ENCODE results near the gene HACD2. TPM values are rescaled to one million over a fixed set of nuclear protein-coding genes. Genes with fewer than 3 reads are reported as not detected.

The HACD2 gene
- polyA plus RNA-seq, 1 of the 3 experiments (the other 2 are of a cell fraction) = 13.8 TPM

DNA sequence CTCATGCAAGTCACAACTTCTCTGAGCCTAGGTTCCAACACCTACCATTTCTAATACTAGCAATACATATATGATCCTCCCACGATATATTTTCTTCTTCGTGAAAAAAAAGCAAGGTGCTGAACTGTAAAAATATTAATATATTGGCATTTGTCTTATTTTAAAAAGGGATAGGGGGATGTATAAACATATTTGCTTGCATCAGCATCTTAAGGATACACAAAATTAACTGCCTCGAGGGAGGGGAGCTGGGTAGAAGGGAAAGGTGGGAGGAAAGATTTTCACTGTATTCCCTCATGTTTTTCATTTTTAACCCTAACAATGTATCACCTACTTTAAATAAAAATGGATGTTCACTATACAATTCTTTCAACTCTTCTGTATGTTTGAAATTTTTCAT is 1.3 kb downstream of the HACD2 start:
- no peak for DNase-seq
- CTCF ChIA-PET = interaction anchor here (0.7 to 4.3 kb wide), 6 partner anchors 13 to 554 kb away, joined by 3 to 29 read pairs (median 5); no protein-coding TSS in a partner anchor
- TF ChIP-seq GATA2 (CRISPR knock-in tag; IDR thresholded peaks at IDR 0.05) (no peak), MEF2A (IDR thresholded peaks at IDR 0.05; ENCODE audit: borderline replicate concordance, low read depth) (no peak), TCF12 (IDR thresholded peaks at IDR 0.05) (no peak), TAF1 (IDR thresholded peaks at IDR 0.05; ENCODE audit: borderline replicate concordance, low read depth, low read length) (no peak), GABPA (IDR thresholded peaks at IDR 0.05; ENCODE audit: low read depth) (no peak), CHD2 (IDR thresholded peaks at IDR 0.05; ENCODE audit: low read length, partially characterized antibody) (no peak), JUND (IDR thresholded peaks at IDR 0.05) (no peak), FOSL2 (IDR thresholded peaks at IDR 0.05; ENCODE audit: borderline replicate concordance, low read depth) (no peak), RFX5 (IDR thresholded peaks at IDR 0.05; ENCODE audit: low read length) (no peak), MXI1 (IDR thresholded peaks at IDR 0.05; ENCODE audit: low read depth, low read length) (no peak), POLR2AphosphoS5 (IDR thresholded peaks at IDR 0.05; ENCODE audit: low read depth, low read length) (no peak)
- TF ChIP-seq, protein P1, sequence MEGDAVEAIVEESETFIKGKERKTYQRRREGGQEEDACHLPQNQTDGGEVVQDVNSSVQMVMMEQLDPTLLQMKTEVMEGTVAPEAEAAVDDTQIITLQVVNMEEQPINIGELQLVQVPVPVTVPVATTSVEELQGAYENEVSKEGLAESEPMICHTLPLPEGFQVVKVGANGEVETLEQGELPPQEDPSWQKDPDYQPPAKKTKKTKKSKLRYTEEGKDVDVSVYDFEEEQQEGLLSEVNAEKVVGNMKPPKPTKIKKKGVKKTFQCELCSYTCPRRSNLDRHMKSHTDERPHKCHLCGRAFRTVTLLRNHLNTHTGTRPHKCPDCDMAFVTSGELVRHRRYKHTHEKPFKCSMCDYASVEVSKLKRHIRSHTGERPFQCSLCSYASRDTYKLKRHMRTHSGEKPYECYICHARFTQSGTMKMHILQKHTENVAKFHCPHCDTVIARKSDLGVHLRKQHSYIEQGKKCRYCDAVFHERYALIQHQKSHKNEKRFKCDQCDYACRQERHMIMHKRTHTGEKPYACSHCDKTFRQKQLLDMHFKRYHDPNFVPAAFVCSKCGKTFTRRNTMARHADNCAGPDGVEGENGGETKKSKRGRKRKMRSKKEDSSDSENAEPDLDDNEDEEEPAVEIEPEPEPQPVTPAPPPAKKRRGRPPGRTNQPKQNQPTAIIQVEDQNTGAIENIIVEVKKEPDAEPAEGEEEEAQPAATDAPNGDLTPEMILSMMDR (IDR thresholded peaks at IDR 0.05) = no peak
- Histone ChIP-seq H3K9ac (peak overlapping the region; percentile 87; the same call in 1 of the 2 replicates), H3K36me3 (replicated peaks in 1 of 2; ENCODE audit: control insufficient read depth in 1 of 2, insufficient read depth in 2 of 2, low read length in 1 of 2) (peaks cover 10 to 24% of the 10 kb centered on the region in 2 experiments), H3K9me3 (no peaks in the 10 kb centered on the region), H3K4me1 (ENCODE audit: control insufficient read depth in 1 of 2, insufficient read depth in 2 of 2, low read depth in 1 of 2, low read length in 1 of 2) (peaks cover 4 to 9% of the 10 kb centered on the region in 2 experiments; a peak in 3 of 4 replicates), H3K27ac (ENCODE audit: low read depth in 2 of 2, low read length in 1 of 2) (no peak overlapping the region), H2AFZ (ENCODE audit: low read depth) (peak overlapping the region; percentile 82; the same call in 1 of the 2 replicates), H3K4me2 (peak overlapping the region; percentile 79), H3K9me2 (no peaks in the 10 kb centered on the region), H3K4me3 (ENCODE audit: low read depth in 2 of 2, low read length in 1 of 2) (peak overlapping the region; percentile 78 to 93; a peak in 3 of 4 replicates), H3F3A (replicated peaks; ENCODE audit: insufficient read depth) (peaks cover 15% of the 10 kb centered on the region), H3K79me2 (ENCODE audit: insufficient read depth) (peaks cover 40% of the 10 kb centered on the region), H4K20me1 (ENCODE audit: insufficient read depth) (no peaks in the 10 kb centered on the region), H3K27me3 (ENCODE audit: insufficient read depth) (no peaks in the 10 kb centered on the region)
- POLR2A ChIA-PET = no interaction called here
- WGBS (ENCODE audit: low lambda C conversion rate) = 72% methylated on average over 3 of the region's 3 CpGs

DNA sequence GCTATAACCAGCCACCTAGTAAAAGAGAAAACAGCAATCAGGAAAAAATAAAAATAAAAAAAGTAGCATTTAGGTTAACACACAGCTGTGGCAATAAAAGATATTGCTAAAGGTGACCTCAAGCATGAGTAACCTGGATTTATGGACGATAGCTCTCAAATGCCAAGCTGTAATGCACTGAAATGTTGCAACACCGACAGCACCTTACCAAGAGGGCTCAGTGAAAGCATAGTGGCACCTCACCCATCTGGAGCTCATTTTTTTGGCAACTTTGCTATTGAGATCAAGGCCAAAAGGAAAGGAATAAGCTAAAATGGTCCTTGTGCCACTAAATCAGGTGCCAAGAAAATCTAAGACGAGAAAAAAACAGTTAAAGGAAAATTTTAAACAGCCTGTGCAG is 2.5 kb downstream of the HACD2 start:
- Histone ChIP-seq H3K4me1 (ENCODE audit: control insufficient read depth in 1 of 2, insufficient read depth in 2 of 2, low read depth in 1 of 2, low read length in 1 of 2) (peaks cover 4 to 9% of the 10 kb centered on the region in 2 experiments; a peak in 3 of 4 replicates), H3K9me2 (no peaks in the 10 kb centered on the region), H3K4me3 (ENCODE audit: low read depth in 2 of 2, low read length in 1 of 2) (no peak overlapping the region), H3F3A (replicated peaks; ENCODE audit: insufficient read depth) (peaks cover 15% of the 10 kb centered on the region), H2AFZ (ENCODE audit: low read depth) (no peak overlapping the region), H3K79me2 (ENCODE audit: insufficient read depth) (peaks cover 29% of the 10 kb centered on the region), H3K4me2 (no peak overlapping the region), H4K20me1 (ENCODE audit: insufficient read depth) (no peaks in the 10 kb centered on the region), H3K27ac (ENCODE audit: low read depth in 2 of 2, low read length in 1 of 2) (no peak overlapping the region), H3K9me3 (no peaks in the 10 kb centered on the region), H3K9ac (no peak overlapping the region), H3K36me3 (replicated peaks in 1 of 2; ENCODE audit: control insufficient read depth in 1 of 2, insufficient read depth in 2 of 2, low read length in 1 of 2) (peaks cover 12 to 23% of the 10 kb centered on the region in 2 experiments), H3K27me3 (ENCODE audit: insufficient read depth) (no peaks in the 10 kb centered on the region)
- CTCF ChIA-PET = interaction anchor here (0.9 to 4.3 kb wide), 4 partner anchors 14 to 253 kb away, joined by 3 to 29 read pairs (median 5); no protein-coding TSS in a partner anchor
- POLR2A ChIA-PET = no interaction called here
- DNase-seq = no peak
- WGBS (ENCODE audit: low lambda C conversion rate) = 87% methylated on average over 3 of the region's 3 CpGs
- TF ChIP-seq CHD2 (IDR thresholded peaks at IDR 0.05; ENCODE audit: low read length, partially characterized antibody) (no peak), MXI1 (IDR thresholded peaks at IDR 0.05; ENCODE audit: low read depth, low read length) (no peak), JUND (IDR thresholded peaks at IDR 0.05) (no peak), NFIC (IDR thresholded peaks at IDR 0.05; ENCODE audit: borderline replicate concordance) (no peak), SIN3A (IDR thresholded peaks at IDR 0.05; ENCODE audit: borderline replicate concordance, low read depth, low read length) (no peak), EP300 (IDR thresholded peaks at IDR 0.05; ENCODE audit: borderline replicate concordance in 1 of 2, low read depth in 1 of 2, low read length in 1 of 2) (no peak), TCF12 (IDR thresholded peaks at IDR 0.05) (no peak), TEAD4 (IDR thresholded peaks at IDR 0.05; ENCODE audit: borderline replicate concordance, insufficient read depth) (no peak), POLR2AphosphoS5 (IDR thresholded peaks at IDR 0.05; ENCODE audit: low read depth, low read length) (no peak)
- TF ChIP-seq, protein P2, sequence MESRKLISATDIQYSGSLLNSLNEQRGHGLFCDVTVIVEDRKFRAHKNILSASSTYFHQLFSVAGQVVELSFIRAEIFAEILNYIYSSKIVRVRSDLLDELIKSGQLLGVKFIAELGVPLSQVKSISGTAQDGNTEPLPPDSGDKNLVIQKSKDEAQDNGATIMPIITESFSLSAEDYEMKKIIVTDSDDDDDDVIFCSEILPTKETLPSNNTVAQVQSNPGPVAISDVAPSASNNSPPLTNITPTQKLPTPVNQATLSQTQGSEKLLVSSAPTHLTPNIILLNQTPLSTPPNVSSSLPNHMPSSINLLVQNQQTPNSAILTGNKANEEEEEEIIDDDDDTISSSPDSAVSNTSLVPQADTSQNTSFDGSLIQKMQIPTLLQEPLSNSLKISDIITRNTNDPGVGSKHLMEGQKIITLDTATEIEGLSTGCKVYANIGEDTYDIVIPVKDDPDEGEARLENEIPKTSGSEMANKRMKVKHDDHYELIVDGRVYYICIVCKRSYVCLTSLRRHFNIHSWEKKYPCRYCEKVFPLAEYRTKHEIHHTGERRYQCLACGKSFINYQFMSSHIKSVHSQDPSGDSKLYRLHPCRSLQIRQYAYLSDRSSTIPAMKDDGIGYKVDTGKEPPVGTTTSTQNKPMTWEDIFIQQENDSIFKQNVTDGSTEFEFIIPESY (IDR thresholded peaks at IDR 0.05; ENCODE audit: borderline replicate concordance, low read depth) = no peak
- TF ChIP-seq, protein P3, sequence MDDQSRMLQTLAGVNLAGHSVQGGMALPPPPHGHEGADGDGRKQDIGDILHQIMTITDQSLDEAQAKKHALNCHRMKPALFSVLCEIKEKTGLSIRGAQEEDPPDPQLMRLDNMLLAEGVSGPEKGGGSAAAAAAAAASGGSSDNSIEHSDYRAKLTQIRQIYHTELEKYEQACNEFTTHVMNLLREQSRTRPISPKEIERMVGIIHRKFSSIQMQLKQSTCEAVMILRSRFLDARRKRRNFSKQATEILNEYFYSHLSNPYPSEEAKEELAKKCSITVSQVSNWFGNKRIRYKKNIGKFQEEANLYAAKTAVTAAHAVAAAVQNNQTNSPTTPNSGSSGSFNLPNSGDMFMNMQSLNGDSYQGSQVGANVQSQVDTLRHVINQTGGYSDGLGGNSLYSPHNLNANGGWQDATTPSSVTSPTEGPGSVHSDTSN (IDR thresholded peaks at IDR 0.05) = no peak
- TF ChIP-seq, protein P4, sequence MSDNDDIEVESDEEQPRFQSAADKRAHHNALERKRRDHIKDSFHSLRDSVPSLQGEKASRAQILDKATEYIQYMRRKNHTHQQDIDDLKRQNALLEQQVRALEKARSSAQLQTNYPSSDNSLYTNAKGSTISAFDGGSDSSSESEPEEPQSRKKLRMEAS (IDR thresholded peaks at IDR 0.05; ENCODE audit: low read depth) = no peak
- TF ChIP-seq, protein P5, sequence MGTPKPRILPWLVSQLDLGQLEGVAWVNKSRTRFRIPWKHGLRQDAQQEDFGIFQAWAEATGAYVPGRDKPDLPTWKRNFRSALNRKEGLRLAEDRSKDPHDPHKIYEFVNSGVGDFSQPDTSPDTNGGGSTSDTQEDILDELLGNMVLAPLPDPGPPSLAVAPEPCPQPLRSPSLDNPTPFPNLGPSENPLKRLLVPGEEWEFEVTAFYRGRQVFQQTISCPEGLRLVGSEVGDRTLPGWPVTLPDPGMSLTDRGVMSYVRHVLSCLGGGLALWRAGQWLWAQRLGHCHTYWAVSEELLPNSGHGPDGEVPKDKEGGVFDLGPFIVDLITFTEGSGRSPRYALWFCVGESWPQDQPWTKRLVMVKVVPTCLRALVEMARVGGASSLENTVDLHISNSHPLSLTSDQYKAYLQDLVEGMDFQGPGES (IDR thresholded peaks at IDR 0.05; ENCODE audit: low read depth, low read length) = no peak

Data from SK-N-SH (cell line).